KMS-11 (cell line): Measurements from ENCODE around the gene FNBP1.

Experiments
- H2AFZ ChIP-seq: fragments of 200-600 bp; sonication (generic); 2 replicates; pipeline ENCODE4 v1.6.1; 2016; ENCODE audit warnings: antibody characterized with exemption, mixed run types, low read depth
- H3K27ac ChIP-seq: fragments of 200-600 bp; sonication (generic); 2 replicates; pipeline ENCODE4 v1.6.1; 2016; ENCODE audit warnings: mild to moderate bottlenecking, mixed run types
- H3K27me3 ChIP-seq: fragments of 200-600 bp; sonication (generic); 2 replicates; pipeline ENCODE4 v1.6.1; 2017; ENCODE audit warnings: mild to moderate bottlenecking, low read depth, mixed run types, moderate library complexity; ENCODE audit not compliant: insufficient read depth
- H3K36me3 ChIP-seq: fragments of 200-600 bp; sonication (generic); 2 replicates; pipeline ENCODE4 v1.6.1; 2017; ENCODE audit warnings: mild to moderate bottlenecking, mixed run types; ENCODE audit not compliant: insufficient read depth
- H3K4me1 ChIP-seq: fragments of 200-600 bp; sonication (generic); 2 replicates; pipeline ENCODE4 v1.6.1; 2016; ENCODE audit warnings: mild to moderate bottlenecking, low read depth, mixed run types; ENCODE audit not compliant: poor library complexity, severe bottlenecking
- H3K4me2 ChIP-seq: fragments of 200-600 bp; sonication (generic); 2 replicates; pipeline ENCODE4 v1.7.0; 2016; ENCODE audit warnings: mild to moderate bottlenecking, mixed run types
- H3K4me3 ChIP-seq: fragments of 200-600 bp; sonication (generic); IDR thresholded peaks from 2 replicates; pipeline ENCODE4 v1.6.1; 2017; ENCODE audit warnings: low read depth, low read length, mixed read lengths; ENCODE audit not compliant: insufficient read depth
- H3K79me2 ChIP-seq: fragments of 200-600 bp; sonication (generic); 2 replicates; pipeline ENCODE4 v1.6.1; 2016; ENCODE audit warnings: low read depth, mixed run types; ENCODE audit not compliant: insufficient read depth
- H3K9ac ChIP-seq: fragments of 200-600 bp; sonication (generic); 2 replicates; pipeline ENCODE4 v1.6.1; 2016; ENCODE audit warnings: mild to moderate bottlenecking, mixed run types
- H4K20me1 ChIP-seq: fragments of 200-600 bp; sonication (generic); 2 replicates; pipeline ENCODE4 v1.6.1; 2016; ENCODE audit warnings: mild to moderate bottlenecking, mixed run types; ENCODE audit not compliant: insufficient read depth
- TF ChIP-seq, protein P1 (sequence below): fragments of 200-600 bp; sonication (generic); conservative IDR thresholded peaks from 2 replicates; pipeline ENCODE4 v1.6.1; 2017; ENCODE audit warnings: low read depth, mild to moderate bottlenecking, antibody characterized with exemption, low read length, moderate library complexity, mixed read lengths

FNBP1 gene

DNA sequence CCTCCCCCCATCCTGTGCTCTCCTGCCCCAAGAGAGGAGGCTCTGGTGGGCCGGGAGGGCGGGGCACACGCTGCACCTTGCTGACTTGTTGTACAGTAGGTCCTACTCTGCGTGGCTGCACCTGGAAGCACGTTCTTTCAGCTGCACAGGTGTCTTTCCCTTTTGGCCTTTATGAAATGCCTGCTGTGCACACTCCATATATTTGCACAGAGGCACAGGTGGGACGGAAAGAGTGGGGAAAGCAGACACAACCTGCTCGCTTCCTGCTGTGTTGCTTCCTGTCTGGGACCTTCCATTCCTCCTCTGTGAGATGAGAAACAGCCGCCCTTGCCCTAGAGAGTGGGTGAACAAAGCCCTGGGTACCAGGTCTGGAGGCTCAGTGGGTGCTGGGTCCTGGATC lies 203.0 kb downstream of the FNBP1 start:
- Histone ChIP-seq H3K4me2 (no peak overlapping the region), H3K79me2 (no peaks in the 10 kb centered on the region; the same call in 1 of the 2 replicates), H3K36me3 (no peaks in the 10 kb centered on the region), H2AFZ (no peak overlapping the region), H4K20me1 (no peaks in the 10 kb centered on the region), H3K27me3 (no peaks in the 10 kb centered on the region), H3K9ac (no peak overlapping the region), H3K4me3 (no peak overlapping the region), H3K4me1 (peaks cover 8% of the 10 kb centered on the region), H3K27ac (no peak overlapping the region)
- TF ChIP-seq, protein P1, sequence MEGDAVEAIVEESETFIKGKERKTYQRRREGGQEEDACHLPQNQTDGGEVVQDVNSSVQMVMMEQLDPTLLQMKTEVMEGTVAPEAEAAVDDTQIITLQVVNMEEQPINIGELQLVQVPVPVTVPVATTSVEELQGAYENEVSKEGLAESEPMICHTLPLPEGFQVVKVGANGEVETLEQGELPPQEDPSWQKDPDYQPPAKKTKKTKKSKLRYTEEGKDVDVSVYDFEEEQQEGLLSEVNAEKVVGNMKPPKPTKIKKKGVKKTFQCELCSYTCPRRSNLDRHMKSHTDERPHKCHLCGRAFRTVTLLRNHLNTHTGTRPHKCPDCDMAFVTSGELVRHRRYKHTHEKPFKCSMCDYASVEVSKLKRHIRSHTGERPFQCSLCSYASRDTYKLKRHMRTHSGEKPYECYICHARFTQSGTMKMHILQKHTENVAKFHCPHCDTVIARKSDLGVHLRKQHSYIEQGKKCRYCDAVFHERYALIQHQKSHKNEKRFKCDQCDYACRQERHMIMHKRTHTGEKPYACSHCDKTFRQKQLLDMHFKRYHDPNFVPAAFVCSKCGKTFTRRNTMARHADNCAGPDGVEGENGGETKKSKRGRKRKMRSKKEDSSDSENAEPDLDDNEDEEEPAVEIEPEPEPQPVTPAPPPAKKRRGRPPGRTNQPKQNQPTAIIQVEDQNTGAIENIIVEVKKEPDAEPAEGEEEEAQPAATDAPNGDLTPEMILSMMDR, result no peak

GRCh38 chr9:129839324-129840023 lies 203.5 kb downstream of the FNBP1 start:
- TF ChIP-seq, protein P1, result no peak
- Histone ChIP-seq H3K4me2 (no peak overlapping the region), H3K27me3 (no peaks in the 10 kb centered on the region), H3K79me2 (peaks cover 6% of the 10 kb centered on the region; the same call in 1 of the 2 replicates), H3K9ac (no peak overlapping the region), H2AFZ (no peak overlapping the region), H3K4me3 (no peak overlapping the region), H3K4me1 (peaks cover 8% of the 10 kb centered on the region), H3K27ac (no peak overlapping the region), H4K20me1 (no peaks in the 10 kb centered on the region), H3K36me3 (no peaks in the 10 kb centered on the region)

DNA sequence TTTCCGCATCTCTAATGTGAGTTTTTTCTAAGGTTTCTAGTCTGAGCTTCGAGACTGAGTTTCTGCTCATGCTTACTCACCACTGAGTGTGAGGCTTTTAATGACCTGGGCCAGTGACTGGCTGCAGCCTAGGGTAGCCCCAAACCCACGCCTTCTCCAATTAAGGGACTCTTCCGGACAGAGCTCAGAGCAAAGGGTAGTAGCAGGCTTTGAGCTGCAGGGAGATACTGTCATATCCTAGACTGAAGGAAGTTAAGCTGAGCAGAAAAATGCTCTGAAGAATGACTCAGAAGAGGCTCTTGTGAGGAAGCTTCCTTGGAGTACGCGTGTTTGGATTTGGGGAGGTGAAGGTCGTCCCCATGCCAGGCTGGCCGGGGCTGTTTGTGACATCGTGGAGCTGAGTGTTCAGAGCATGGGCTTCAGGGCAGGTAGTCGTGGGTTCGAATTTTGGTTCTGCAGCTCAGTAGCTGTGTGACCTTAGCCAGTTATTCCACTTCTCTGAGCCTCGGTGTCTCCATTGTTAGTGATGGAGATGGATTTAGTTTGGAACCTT lies 204.2 kb downstream of the FNBP1 start:
- Histone ChIP-seq H3K9ac (no peak overlapping the region), H2AFZ (no peak overlapping the region), H3K79me2 (peaks cover 12% of the 10 kb centered on the region; the same call in 1 of the 2 replicates), H3K27me3 (no peaks in the 10 kb centered on the region), H3K4me3 (no peak overlapping the region), H3K4me2 (no peak overlapping the region), H3K36me3 (no peaks in the 10 kb centered on the region), H3K27ac (no peak overlapping the region), H4K20me1 (no peaks in the 10 kb centered on the region), H3K4me1 (peaks cover 11% of the 10 kb centered on the region)
- TF ChIP-seq, protein P1, result no peak
